Measurements from ENCODE around the gene KLC1. TPM values are rescaled to one million over a fixed set of nuclear protein-coding genes. Genes with fewer than 3 reads are reported as not detected.

Gene KLC1
- total and polyA plus RNA-seq, 2 donors (not counting 1 experiment from before 2014, with no cell fraction given) = 102 to 243 TPM

DNA sequence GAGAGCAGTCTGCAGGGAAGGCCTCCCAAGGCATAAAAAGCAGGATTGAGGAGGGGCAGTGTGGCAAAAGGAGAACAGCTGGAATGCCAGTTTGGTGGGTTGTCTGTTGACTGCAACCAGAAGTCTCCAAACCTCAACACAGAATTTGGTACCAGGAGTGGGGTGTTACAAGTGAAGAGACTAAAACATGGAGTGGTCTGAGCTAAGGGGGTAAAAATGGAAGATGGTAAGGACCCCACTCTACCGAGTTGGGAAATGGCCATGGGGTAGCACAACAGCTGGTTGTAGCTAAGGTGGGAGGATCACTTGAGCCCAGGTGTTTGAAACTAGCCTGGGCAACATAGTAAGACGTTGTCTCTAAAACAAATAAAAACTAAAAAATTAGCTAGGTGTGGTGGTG lies 17.8 kb upstream of the KLC1 start:
- Histone ChIP-seq H3K4me2 (replicated peaks; ENCODE audit: low read depth, low read length, poor library complexity, severe bottlenecking) (no peak overlapping the region), H3K36me3 (replicated peaks in 1 of 2; ENCODE audit: control extremely low read depth in 1 of 2, control insufficient read depth in 1 of 2, extremely low read depth in 1 of 2, insufficient read depth in 2 of 2, low read length in 1 of 2) (no peaks in the 10 kb centered on the region), H3K27me3 (replicated peaks in 1 of 4; ENCODE audit: control extremely low read depth in 1 of 4, control insufficient read depth in 3 of 4, insufficient read depth in 4 of 4, low read length in 3 of 4) (peaks cover 0 to 40% (median 9%) of the 10 kb centered on the region in 4 experiments), H2AFZ (ENCODE audit: insufficient read depth, low read depth, low read length, poor library complexity, severe bottlenecking) (no peak overlapping the region), H3K9ac (ENCODE audit: low read length) (no peak overlapping the region), H3K9me3 (ENCODE audit: control extremely low read depth in 1 of 3, control insufficient read depth in 2 of 3, insufficient read depth in 1 of 3, low read length in 2 of 3) (peaks cover 1 to 31% (median 8%) of the 10 kb centered on the region in 3 donors), H3K27ac (ENCODE audit: low read length in 2 of 2) (no peak overlapping the region), H4K20me1 (ENCODE audit: control insufficient read depth, insufficient read depth, low read length, poor library complexity, severe bottlenecking) (no peaks in the 10 kb centered on the region), H3K4me1 (ENCODE audit: control insufficient read depth in 2 of 2, insufficient read depth in 2 of 2, low read length in 2 of 2) (peaks cover 19 to 20% of the 10 kb centered on the region in 2 donors), H3K4me3 (ENCODE audit: control extremely low read depth in 1 of 5, extremely low read depth in 1 of 5, insufficient read depth in 1 of 5, low read depth in 2 of 5, low read length in 4 of 5) (no peak overlapping the region), H3K79me2 (ENCODE audit: control insufficient read depth, insufficient read depth, low read length) (no peaks in the 10 kb centered on the region)
- POLR2A ChIA-PET = no interaction called here
- intact Hi-C loops (cut with micrococcal nuclease) = no loop called here
- DNase-seq = no peak
- no peak overlapping the region for H3K4me3 Mint-ChIP-seq
- WGBS (ENCODE audit: insufficient coverage) = 100% methylated on average over 1 of the region's 2 CpGs
- no peak for ATAC-seq (ENCODE audit: low read depth)
- peaks cover 2% of the 10 kb centered on the region for H3K9me3 Mint-ChIP-seq (ENCODE audit: insufficient read depth)
- peaks cover 14% of the 10 kb centered on the region for H3K4me1 Mint-ChIP-seq
- H3K27me3 Mint-ChIP-seq = peaks cover 8% of the 10 kb centered on the region
- CTCF ChIA-PET = interaction anchor here (1.0 kb wide), 1 partner anchor 68 kb away, joined by 3 read pairs; no protein-coding TSS in a partner anchor
- no peak overlapping the region for H3K27ac Mint-ChIP-seq
- TF ChIP-seq, protein P1, sequence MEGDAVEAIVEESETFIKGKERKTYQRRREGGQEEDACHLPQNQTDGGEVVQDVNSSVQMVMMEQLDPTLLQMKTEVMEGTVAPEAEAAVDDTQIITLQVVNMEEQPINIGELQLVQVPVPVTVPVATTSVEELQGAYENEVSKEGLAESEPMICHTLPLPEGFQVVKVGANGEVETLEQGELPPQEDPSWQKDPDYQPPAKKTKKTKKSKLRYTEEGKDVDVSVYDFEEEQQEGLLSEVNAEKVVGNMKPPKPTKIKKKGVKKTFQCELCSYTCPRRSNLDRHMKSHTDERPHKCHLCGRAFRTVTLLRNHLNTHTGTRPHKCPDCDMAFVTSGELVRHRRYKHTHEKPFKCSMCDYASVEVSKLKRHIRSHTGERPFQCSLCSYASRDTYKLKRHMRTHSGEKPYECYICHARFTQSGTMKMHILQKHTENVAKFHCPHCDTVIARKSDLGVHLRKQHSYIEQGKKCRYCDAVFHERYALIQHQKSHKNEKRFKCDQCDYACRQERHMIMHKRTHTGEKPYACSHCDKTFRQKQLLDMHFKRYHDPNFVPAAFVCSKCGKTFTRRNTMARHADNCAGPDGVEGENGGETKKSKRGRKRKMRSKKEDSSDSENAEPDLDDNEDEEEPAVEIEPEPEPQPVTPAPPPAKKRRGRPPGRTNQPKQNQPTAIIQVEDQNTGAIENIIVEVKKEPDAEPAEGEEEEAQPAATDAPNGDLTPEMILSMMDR (IDR thresholded peaks at IDR 0.05) = no peak
- no peak for TF ChIP-seq EZH2 (IDR thresholded peaks at IDR 0.05; ENCODE audit: borderline replicate concordance, insufficient read depth, low read depth, low read length, poor library complexity, severe bottlenecking)

DNA sequence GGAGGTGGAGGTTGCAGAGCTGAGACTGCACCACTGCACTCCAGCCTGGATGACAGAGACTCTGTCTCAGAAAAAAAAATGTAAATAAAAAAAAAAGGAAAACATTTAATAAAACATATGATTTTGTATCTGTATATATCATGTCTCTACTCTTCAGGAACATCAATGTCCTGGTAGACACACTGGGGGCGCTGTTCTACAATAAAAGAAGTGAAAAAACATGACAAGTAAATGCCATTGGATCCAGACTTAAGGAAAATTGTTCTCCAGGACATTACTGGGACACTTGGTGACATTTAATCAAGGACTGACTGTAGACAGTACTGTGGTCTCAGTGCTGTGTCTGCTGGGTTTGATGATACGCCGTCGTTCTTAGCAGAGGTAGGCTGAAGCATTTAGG lies 15.5 kb upstream of the KLC1 start:
- Histone ChIP-seq H3K9ac (ENCODE audit: low read length) (no peak overlapping the region), H3K36me3 (replicated peaks in 1 of 2; ENCODE audit: control extremely low read depth in 1 of 2, control insufficient read depth in 1 of 2, extremely low read depth in 1 of 2, insufficient read depth in 2 of 2, low read length in 1 of 2) (no peaks in the 10 kb centered on the region), H3K9me3 (ENCODE audit: control extremely low read depth in 1 of 3, control insufficient read depth in 2 of 3, insufficient read depth in 1 of 3, low read length in 2 of 3) (peaks cover 1 to 23% (median 8%) of the 10 kb centered on the region in 3 donors), H4K20me1 (ENCODE audit: control insufficient read depth, insufficient read depth, low read length, poor library complexity, severe bottlenecking) (no peaks in the 10 kb centered on the region), H3K27me3 (replicated peaks in 1 of 4; ENCODE audit: control extremely low read depth in 1 of 4, control insufficient read depth in 3 of 4, insufficient read depth in 4 of 4, low read length in 3 of 4) (peaks cover 0 to 22% (median 3%) of the 10 kb centered on the region in 4 experiments), H3K79me2 (ENCODE audit: control insufficient read depth, insufficient read depth, low read length) (no peaks in the 10 kb centered on the region), H3K4me1 (ENCODE audit: control insufficient read depth in 2 of 2, insufficient read depth in 2 of 2, low read length in 2 of 2) (peaks cover 0 to under 1% of the 10 kb centered on the region in 2 donors), H3K4me2 (replicated peaks; ENCODE audit: low read depth, low read length, poor library complexity, severe bottlenecking) (no peak overlapping the region), H3K4me3 (ENCODE audit: control extremely low read depth in 1 of 5, extremely low read depth in 1 of 5, insufficient read depth in 1 of 5, low read depth in 2 of 5, low read length in 4 of 5) (no peak overlapping the region), H2AFZ (ENCODE audit: insufficient read depth, low read depth, low read length, poor library complexity, severe bottlenecking) (no peak overlapping the region), H3K27ac (ENCODE audit: low read length in 2 of 2) (no peak overlapping the region)
- Mint-ChIP-seq H3K4me1 (no peaks in the 10 kb centered on the region), H3K27me3 (peaks cover 3% of the 10 kb centered on the region), H3K9me3 (ENCODE audit: insufficient read depth) (peaks cover 2% of the 10 kb centered on the region), H3K27ac (no peak overlapping the region), H3K4me3 (no peak overlapping the region)
- ChIA-PET POLR2A (no interaction called here), CTCF (no interaction called here)
- 82% methylated on average over 2 of the region's 4 CpGs for WGBS (ENCODE audit: insufficient coverage)
- no peak for ATAC-seq (ENCODE audit: low read depth)
- no peak for TF ChIP-seq EZH2 (IDR thresholded peaks at IDR 0.05; ENCODE audit: borderline replicate concordance, insufficient read depth, low read depth, low read length, poor library complexity, severe bottlenecking)
- TF ChIP-seq, protein P1 (IDR thresholded peaks at IDR 0.05) = no peak
- no peak for DNase-seq
- intact Hi-C loops (cut with micrococcal nuclease) = no loop called here

Data from B cell (primary cell).